ENCODE results near the gene GCSH. TPM values are rescaled to one million over a fixed set of nuclear protein-coding genes. Genes with fewer than 3 reads are reported as not detected.

The GCSH gene
- total and polyA plus RNA-seq, 2 of the 13 experiments (the other 11 are each of a cell fraction or from before 2014, with no cell fraction given): 35.9 to 103 TPM

GRCh38 chr16:81077076-81077940 is 18.9 kb downstream of the GCSH start, which contains the start of gene C16orf46 (continued):
- peak; percentile 23 for TF ChIP-seq SKI (IDR thresholded peaks at IDR 0.05; ENCODE audit: partially characterized antibody)
- no peak; the same call in 1 of the 2 replicates for TF ChIP-seq KLF6 (CRISPR knock-in tag; IDR thresholded peaks at IDR 0.05)
- peak; percentile 70 for TF ChIP-seq NAIF1 (CRISPR knock-in tag; IDR thresholded peaks at IDR 0.05; ENCODE audit: borderline replicate concordance)
- TF ChIP-seq ZNF451 (CRISPR knock-in tag; IDR thresholded peaks at IDR 0.05): peak; percentile 90
- peak; percentile 99 for TF ChIP-seq RFX1 (IDR thresholded peaks at IDR 0.05)
- no peak for TF ChIP-seq PTBP1 (IDR thresholded peaks at IDR 0.05; ENCODE audit: low read depth, low read length, poor library complexity, severe bottlenecking)

GRCh38 chr16:81076566-81077075 is 19.6 kb downstream of the GCSH start:
- H3K4me3 ChIP-seq (replicated peaks in 1 of 3; ENCODE audit: insufficient read depth in 1 of 3, low read depth in 2 of 3, low read length in 3 of 3): peak overlapping the region; percentile 81 to 85 (median 81)
- H3K9me3 ChIP-seq (ENCODE audit: low read length): no peaks in the 10 kb centered on the region
- H3K79me2 ChIP-seq (ENCODE audit: insufficient read depth, low read length): no peaks in the 10 kb centered on the region
- peak overlapping the region; percentile 85 for H3K27ac ChIP-seq (ENCODE audit: extremely low read length, insufficient read depth, low read length)
- ATAC-seq (peak; percentile 86), DNase-seq (ENCODE audit: low spot score) (peak; percentile 79), FAIRE-seq (peak; percentile 91)
- in situ Hi-C loops (cut with HindIII; ENCODE audit: extremely low pct_ligation_motif_present, low pct_unique_long_range_greater_than_20kb) (no loop called here), intact Hi-C loops (cut with micrococcal nuclease; ENCODE audit: unreplicated experiment) (loop anchor here (1.0 kb wide), 3 partner anchors 20 to 85 kb away; partner anchors contain the start of genes ATMIN and GCSH)
- no peaks in the 10 kb centered on the region; a peak in 1 of 5 replicates for H3K27me3 ChIP-seq (ENCODE audit: control insufficient read depth in 1 of 2, insufficient read depth in 2 of 2, low read length in 2 of 2)
- peaks cover 19% of the 10 kb centered on the region for H3K4me1 ChIP-seq (ENCODE audit: insufficient read depth, low read length)
- peak overlapping the region; percentile 94 for H3K4me2 ChIP-seq (ENCODE audit: low read depth, low read length)
- no peaks in the 10 kb centered on the region for H4K20me1 ChIP-seq (ENCODE audit: insufficient read depth, low read length)
- ChIA-PET CTCF (ENCODE audit: low intra/inter-chr PET ratio, low total read pairs) (interaction anchor here (2.0 kb wide), 1 partner anchor 41 kb away, joined by 7 read pairs; the partner anchor contains the start of gene ATMIN), POLR2A (interaction anchor here (0.5 to 2.6 kb wide), 19 partner anchors 9 to 371 kb away, joined by 3 to 21 read pairs (median 5); partner anchors contain the start of genes ATMIN, CENPN and CMC2)
- H3K36me3 ChIP-seq (replicated peaks in 1 of 2; ENCODE audit: control insufficient read depth in 1 of 2, insufficient read depth in 2 of 2, low read length in 2 of 2): peaks cover 2 to 6% of the 10 kb centered on the region in 2 experiments; a peak in 4 of 5 replicates
- under 1% methylated on average over 27 of the region's 27 CpGs for WGBS (ENCODE audit: low lambda C conversion rate)
- peak overlapping the region; percentile 88 for H3K9ac ChIP-seq (ENCODE audit: insufficient read depth, low read depth, low read length)
- BruUV-seq (replicated peaks): no TSS peak
- peak overlapping the region; percentile 43 for H2AFZ ChIP-seq (ENCODE audit: low read length)
- TF ChIP-seq POLR2A (IDR thresholded peaks at IDR 0.05; ENCODE audit: insufficient read depth in 1 of 2, low read depth in 2 of 2, low read length in 2 of 2) (peak in 1 of 2 experiments; percentile 64; a peak in 2 of 4 replicates), SMYD3 (CRISPR knock-in tag; IDR thresholded peaks at IDR 0.05) (no peak), PHF20 (CRISPR knock-in tag; IDR thresholded peaks at IDR 0.05) (no peak), SP1 (IDR thresholded peaks at IDR 0.05) (no peak), SP1 (CRISPR knock-in tag; IDR thresholded peaks at IDR 0.05) (peak; percentile 87; the same call in 1 of the 2 replicates), ISL2 (CRISPR knock-in tag; IDR thresholded peaks at IDR 0.05) (no peak; the same call in 1 of the 2 replicates), ZNF430 (CRISPR knock-in tag; IDR thresholded peaks at IDR 0.05) (peak; percentile 69; the same call in 1 of the 2 replicates), KIAA2018 (CRISPR knock-in tag; IDR thresholded peaks at IDR 0.05; ENCODE audit: borderline replicate concordance) (0 out of 2 replicates have a peak, but pooled peaks have one; percentile 9), MED1 (CRISPR knock-in tag; IDR thresholded peaks at IDR 0.05) (no peak), KAT8 (CRISPR knock-in tag; IDR thresholded peaks at IDR 0.05) (no peak)
